PFSK-1 (cell line): ENCODE measurements around the gene TRMT6.

Experiments
- POLR2AphosphoS5 ChIP-seq: IDR thresholded peaks from 2 replicates; pipeline ENCODE4 v1.6.1; 2012; ENCODE audit warnings: low read depth, mild to moderate bottlenecking, control low read depth, low read length, moderate library complexity
- REST ChIP-seq, 2 experiments: IDR thresholded peaks; 2 replicates each; pipeline versions ENCODE4 v1.6.1 to v1.8.0; 2011 to 2012; ENCODE audit warnings: low read depth in 2 of 2, low read length in 2 of 2, control low read depth in 1 of 2, inconsistent platforms in 1 of 2, mild to moderate bottlenecking in 1 of 2, moderate library complexity in 1 of 2; ENCODE audit not compliant: insufficient read depth in 1 of 2
- SIN3A ChIP-seq: IDR thresholded peaks from 2 replicates; pipeline ENCODE4 v1.6.1; 2012; ENCODE audit warnings: mild to moderate bottlenecking, low read length, moderate library complexity, borderline replicate concordance; ENCODE audit not compliant: insufficient read depth

GRCh38 chr20:5949943-5950270 is 426 bp downstream of the TRMT6 start:
- TF ChIP-seq POLR2AphosphoS5 (no peak), REST (IDR thresholded peaks at IDR 0.05; ENCODE audit: insufficient read depth in 1 of 2, low read depth in 2 of 2, low read length in 2 of 2) (no peak), SIN3A (no peak)
